HG03469 (cell line): ENCODE measurements around the gene ALKBH5.

ENCODE experiments used
- ATAC-seq: cut with Tn5 transposase; IDR thresholded peaks from one replicate; pipeline ENCODE4 v1.9.1; 2021; ENCODE audit warnings: mild to moderate bottlenecking, moderate library complexity, moderate number of reproducible peaks; ENCODE audit not compliant: unreplicated experiment

ALKBH5 gene

DNA sequence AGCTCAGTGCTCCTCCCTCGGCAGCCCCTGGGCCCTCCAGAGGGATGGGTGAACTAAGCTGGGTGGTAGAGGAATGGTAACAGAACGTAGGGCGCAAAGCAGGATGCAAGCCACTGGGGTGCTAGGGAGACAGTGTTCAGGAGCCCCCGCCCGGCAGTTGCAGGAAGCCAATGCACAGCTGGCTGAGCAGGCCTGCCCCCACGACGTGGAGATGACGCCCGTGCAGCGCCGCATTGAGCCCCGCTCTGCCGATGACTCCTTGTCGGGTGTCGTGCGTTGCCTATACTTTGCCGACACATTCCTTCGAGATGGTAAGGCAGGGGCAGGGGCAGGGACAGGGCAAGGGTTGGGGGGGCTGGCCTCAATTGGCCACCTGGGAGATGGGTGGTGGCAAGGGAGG is 54.7 kb downstream of the ALKBH5 start:
- no peak for ATAC-seq

DNA sequence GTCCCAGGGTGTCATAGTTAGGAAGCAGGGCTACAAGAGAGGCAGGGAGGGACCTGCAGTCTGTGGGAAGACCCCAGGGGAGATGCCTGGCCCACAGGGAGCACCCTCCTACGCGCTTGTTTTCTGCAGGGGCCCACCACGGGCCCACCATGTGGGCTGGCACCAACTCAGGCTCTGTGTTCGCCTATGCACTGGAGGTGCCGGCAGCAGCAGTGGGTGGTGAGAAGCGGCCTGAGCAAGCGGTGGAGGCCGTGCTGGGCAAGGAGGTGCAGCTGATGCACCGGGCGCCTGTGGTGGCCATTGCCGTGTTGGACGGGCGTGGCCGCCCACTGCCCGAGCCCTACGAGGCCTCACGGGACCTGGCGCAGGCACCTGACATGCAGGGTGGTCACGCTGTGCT is 56.8 kb downstream of the ALKBH5 start:
- no peak for ATAC-seq

GRCh38 chr17:18241229-18241871 is 57.7 kb downstream of the ALKBH5 start:
- ATAC-seq, result no peak

DNA sequence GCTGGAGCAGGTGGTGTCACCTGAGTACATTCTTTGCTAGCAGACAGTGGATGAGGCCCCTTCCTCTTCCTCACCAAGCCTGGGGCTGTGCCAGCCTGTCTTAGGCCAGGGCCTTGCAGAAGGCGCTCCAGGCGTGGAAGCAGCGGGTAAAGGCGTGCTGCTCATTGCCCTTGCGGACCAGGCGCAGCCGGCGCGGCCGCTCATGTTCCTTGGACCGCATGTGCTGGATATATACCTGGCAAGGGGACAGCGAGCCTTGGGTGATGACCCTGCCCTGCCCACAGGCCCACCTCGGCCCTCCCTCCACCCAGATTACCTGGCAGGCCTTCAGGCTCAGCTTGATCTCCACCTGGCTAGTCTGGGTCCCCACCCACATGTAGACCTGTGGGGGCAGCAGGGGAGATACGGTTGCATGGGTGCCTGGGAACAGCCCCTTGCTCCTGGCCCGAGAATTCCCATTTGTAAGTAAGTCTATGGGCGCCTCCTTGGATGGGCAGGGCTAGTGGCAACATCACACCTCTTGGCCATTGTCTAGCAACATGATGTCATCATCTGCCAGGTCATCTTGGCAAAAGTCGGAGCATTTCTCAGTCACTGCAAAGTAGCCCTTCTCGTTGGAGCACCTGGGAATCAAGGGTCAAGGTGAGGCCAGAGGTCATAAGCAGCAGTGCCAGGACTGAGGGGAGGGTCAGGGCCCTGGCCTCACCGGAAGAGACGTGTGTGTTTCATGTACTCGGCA is 61.6 kb downstream of the ALKBH5 start:
- ATAC-seq, result no peak

DNA sequence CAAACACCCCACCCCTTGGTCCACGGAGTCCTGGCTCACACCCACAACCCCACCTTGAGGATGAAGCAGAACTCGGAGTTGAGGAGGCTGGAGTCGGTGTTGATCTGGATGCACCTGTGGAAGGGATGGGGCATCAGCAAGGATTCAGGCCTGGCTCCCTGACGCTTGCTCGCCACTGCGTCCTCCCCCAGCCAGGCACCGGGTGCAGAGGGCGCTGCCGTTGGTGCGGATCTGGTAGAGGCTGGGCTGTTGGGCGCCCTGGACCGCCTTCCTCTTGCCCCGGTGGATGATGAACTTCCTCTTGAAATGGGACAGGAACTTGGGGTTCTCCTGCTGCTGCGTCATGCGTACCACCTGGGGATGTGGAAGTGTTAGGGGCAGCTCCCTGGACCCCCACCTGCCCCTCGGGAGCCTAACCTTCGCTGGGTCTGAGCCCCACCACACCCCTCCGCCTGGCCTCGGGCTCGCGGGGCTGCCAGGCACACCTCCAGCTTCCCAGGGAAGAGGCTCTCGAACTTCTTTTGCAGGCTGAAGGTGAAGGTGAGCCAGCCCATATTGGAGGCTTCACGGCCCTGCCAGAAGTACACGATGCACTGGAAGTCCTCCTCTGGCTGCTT is 62.6 kb downstream of the ALKBH5 start:
- no peak for ATAC-seq

- ATAC-seq, result no peak
Measured at GRCh38 chr17:18246880-18247612, 63.4 kb downstream of the ALKBH5 start.

DNA sequence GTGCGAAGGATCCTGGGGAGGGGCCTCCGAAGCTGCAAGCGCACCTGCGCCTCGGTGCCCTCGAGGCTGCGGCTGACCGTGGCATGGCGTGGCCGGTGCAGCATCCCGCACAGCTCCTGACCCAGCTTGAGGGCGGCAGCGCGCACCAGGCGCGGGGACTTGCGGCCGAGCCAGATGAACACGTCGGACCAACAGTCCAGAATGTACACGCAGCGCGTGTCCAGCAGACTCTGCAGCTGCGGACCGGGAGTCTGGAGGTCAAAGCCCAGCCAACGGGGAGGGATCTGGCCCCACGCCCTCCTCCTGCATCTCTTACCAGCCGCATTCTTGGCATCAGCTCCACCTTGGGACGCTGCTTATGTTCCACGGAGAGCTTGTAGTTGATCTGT is 64.0 kb downstream of the ALKBH5 start:
- ATAC-seq, result no peak

- no peak for ATAC-seq
Measured at GRCh38 chr17:18248300-18248731, 64.7 kb downstream of the ALKBH5 start.

DNA sequence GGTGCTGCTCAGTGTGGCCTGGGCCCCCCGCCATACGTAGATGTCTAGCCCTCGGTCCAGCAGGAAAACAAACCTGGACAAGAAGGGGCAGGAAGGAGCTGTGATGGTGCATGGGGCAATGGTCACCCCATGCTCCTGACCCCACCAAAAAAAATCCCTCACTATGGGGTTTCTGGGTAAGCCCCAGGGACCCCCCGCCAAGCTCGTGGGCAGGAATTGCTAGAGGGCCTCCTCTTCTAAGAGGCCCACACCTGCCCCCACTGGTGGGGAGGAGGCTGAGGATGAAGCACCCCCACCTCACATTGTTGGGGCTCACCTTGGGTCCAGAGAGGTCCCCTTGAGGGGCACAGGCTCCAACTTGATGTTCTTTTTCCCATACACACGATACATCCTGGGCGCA is 65.2 kb downstream of the ALKBH5 start:
- ATAC-seq, result no peak

- no peak for ATAC-seq
Measured at GRCh38 chr17:18250259-18250658, 66.6 kb downstream of the ALKBH5 start.

- ATAC-seq, result no peak
Measured at GRCh38 chr17:18250708-18251107, 67.1 kb downstream of the ALKBH5 start.

- ATAC-seq, result no peak
Measured at GRCh38 chr17:18251204-18251603, 67.6 kb downstream of the ALKBH5 start.

DNA sequence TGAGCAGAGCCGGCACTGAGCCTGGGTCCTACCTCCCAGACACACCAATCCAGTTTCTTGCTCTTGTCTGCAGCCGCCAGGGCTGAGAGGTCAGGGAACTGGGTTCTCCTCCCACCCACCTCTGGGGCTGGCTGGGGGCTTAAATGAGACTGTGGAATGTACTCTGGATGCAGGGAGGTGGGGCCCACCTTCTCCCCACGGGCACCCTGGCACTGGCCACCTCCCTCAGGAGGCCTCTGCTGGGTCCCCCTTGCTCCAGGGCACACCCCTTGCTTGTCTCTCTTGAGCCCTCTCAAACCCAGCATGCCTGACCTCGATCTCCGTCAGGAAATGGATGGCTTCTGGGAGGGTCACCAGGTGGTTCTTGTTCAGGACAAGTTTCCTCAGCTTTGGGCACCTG is 68.5 kb downstream of the ALKBH5 start:
- ATAC-seq, result no peak

GRCh38 chr17:18253187-18253884 is 69.7 kb downstream of the ALKBH5 start:
- ATAC-seq, result no peak

- no peak for ATAC-seq
Measured at GRCh38 chr17:18253947-18254821, 70.6 kb downstream of the ALKBH5 start.

- no peak for ATAC-seq
Measured at GRCh38 chr17:18254888-18255649, 71.4 kb downstream of the ALKBH5 start.

DNA sequence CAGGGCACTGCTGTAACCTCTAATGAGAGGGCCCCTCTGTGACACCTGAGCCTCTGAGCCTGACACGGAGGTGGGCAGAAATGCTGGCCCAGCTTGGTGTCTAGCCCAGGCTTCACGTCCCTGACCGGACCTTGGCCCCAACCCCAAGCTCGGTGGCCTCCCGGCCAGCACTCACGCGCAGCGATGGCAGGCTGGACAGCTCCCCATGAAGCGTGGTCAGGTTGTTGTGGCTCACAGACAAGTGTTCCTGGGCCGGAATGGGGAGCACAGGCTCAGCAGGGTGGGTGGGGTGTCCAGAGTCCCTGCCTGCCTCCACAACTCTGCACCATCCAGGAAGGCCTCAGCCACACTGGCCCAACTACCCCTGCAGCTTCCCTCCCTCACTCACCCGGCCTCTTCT is 72.7 kb downstream of the ALKBH5 start:
- ATAC-seq, result no peak

DNA sequence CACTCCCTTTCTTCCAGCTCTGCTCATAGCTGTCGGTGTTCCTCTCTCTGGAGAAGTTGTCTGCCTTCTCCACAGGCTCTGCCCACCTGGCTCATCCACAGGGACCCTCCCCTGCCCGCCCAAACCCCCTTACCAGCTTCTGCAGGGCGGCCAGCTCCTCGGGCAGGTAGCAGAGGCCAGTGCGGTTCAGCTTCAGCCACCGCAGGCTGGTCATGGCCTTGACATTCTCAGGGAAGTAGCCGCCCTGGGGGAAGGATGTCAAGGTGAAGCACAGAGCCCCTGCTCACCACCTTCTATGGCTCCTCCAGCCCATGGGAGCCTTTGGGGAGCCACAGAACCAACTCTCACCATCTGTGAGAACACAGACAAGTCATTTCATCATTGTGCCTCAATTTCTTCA is 73.1 kb downstream of the ALKBH5 start:
- no peak for ATAC-seq

- ATAC-seq, result no peak
Measured at GRCh38 chr17:18257268-18257981, 73.8 kb downstream of the ALKBH5 start.
